OCI-LY7 (cell line): ENCODE data around the gene PTRH1. TPM values are rescaled to one million over a fixed set of nuclear protein-coding genes. Genes with fewer than 3 reads are reported as not detected.

Source experiments
- BruUV-seq: library from RNA; stranded (reverse); fragments of 400-500 nt; replicated peaks from 2 replicates; lab custom pipeline; 2021; lab: Mats Ljungman, UMichigan
- CTCF ChIA-PET: fragments of 300-600 bp; sonication (Branson Sonifier 250); formaldehyde crosslinking; loops from one replicate; lab custom pipeline; 2022; ENCODE audit warnings: antibody characterized with exemption; ENCODE audit not compliant: unreplicated experiment; lab: Charles Lee
- POLR2A ChIA-PET: fragments of 300-600 bp; sonication (Branson Sonifier 250); formaldehyde crosslinking; loops from one replicate; lab custom pipeline; 2022; ENCODE audit warnings: antibody characterized with exemption; lab: Charles Lee
- DNase-seq: peaks from one replicate; pipeline ENCODE4 v3.0.0-alpha.2; 2015; ENCODE audit warnings: low spot score
- H2AFZ ChIP-seq: fragments of 200-600 bp; sonication (generic), shearing (Covaris generic); 2 replicates; pipeline ENCODE4 v1.6.1; 2014; ENCODE audit warnings: mild to moderate bottlenecking, antibody characterized with exemption, low read length, moderate library complexity
- H3K27ac ChIP-seq: fragments of 200-600 bp; sonication (generic); 2 replicates; pipeline ENCODE4 v1.5.1; 2014; ENCODE audit warnings: mixed run types, low read depth, mild to moderate bottlenecking, moderate library complexity, low read length, inconsistent platforms; ENCODE audit not compliant: poor library complexity, severe bottlenecking
- H3K36me3 ChIP-seq: fragments of 200-600 bp; sonication (generic); 2 replicates; pipeline ENCODE4 v1.6.1; 2014; ENCODE audit warnings: mild to moderate bottlenecking, antibody characterized with exemption, low read length, moderate library complexity, mixed read lengths; ENCODE audit not compliant: insufficient read depth
- H3K4me1 ChIP-seq: fragments of 200-600 bp; sonication (generic); 2 replicates; pipeline ENCODE4 v1.5.1; 2014; ENCODE audit warnings: mild to moderate bottlenecking, low read length; ENCODE audit not compliant: insufficient read depth, poor library complexity, severe bottlenecking
- H3K4me2 ChIP-seq: fragments of 200-600 bp; sonication (generic); 2 replicates; pipeline ENCODE4 v1.6.1; 2014; ENCODE audit warnings: mild to moderate bottlenecking, low read length
- H3K4me3 ChIP-seq: fragments of 200-600 bp; sonication (generic); 2 replicates; pipeline ENCODE4 v1.5.1; 2014; ENCODE audit warnings: mild to moderate bottlenecking, low read depth, low read length; ENCODE audit not compliant: poor library complexity, severe bottlenecking
- H3K79me2 ChIP-seq: fragments of 200-600 bp; sonication (generic); 2 replicates; pipeline ENCODE4 v1.6.1; 2016; ENCODE audit warnings: low read depth, mild to moderate bottlenecking, low read length, moderate library complexity, mixed read lengths; ENCODE audit not compliant: insufficient read depth
- H3K9me2 ChIP-seq: fragments of 200-600 bp; sonication (generic); 2 replicates; pipeline ENCODE4 v1.6.1; 2016; ENCODE audit warnings: mild to moderate bottlenecking, low read length, mixed read lengths; ENCODE audit not compliant: insufficient read depth
- H3K9me3 ChIP-seq: fragments of 200-600 bp; sonication (generic); 2 replicates; pipeline ENCODE4 v1.6.1; 2014; ENCODE audit warnings: mild to moderate bottlenecking, mixed run types, low read length, mixed read lengths
- H4K20me1 ChIP-seq: fragments of 200-600 bp; sonication (generic); 2 replicates; pipeline ENCODE4 v1.6.1; 2014; ENCODE audit warnings: mild to moderate bottlenecking, antibody characterized with exemption, low read length, moderate library complexity, mixed read lengths; ENCODE audit not compliant: insufficient read depth
- EZH2phosphoT487 ChIP-seq: fragments of 200-600 bp; sonication (generic); IDR thresholded peaks from 2 replicates; pipeline ENCODE4 v1.6.1; 2018; ENCODE audit warnings: low read depth, borderline replicate concordance, mild to moderate bottlenecking, mixed run types, antibody characterized with exemption, low read length, moderate library complexity, mixed read lengths
- intact Hi-C: fragments of 100-400 bp; cut with micrococcal nuclease; formaldehyde crosslinking; loops from one replicate; pipeline ENCODE4 v1.10.0; 2022; ENCODE audit not compliant: unreplicated experiment
- total RNA-seq, 2 experiments: library from RNA; depleted of rRNA in 1 of 2; stranded (reverse); fragments of >200 nt in 1 of 2; shearing (Covaris generic) in 1 of 2; gene quantifications; 2 replicates each; pipeline ENCODE4 v1.2.3, GENCODE V29; 2014 to 2022
- TF ChIP-seq, protein P1 (sequence below): fragments of 200-600 bp; sonication (generic); conservative IDR thresholded peaks from 2 replicates; pipeline ENCODE4 v1.5.1; 2014; ENCODE audit warnings: mild to moderate bottlenecking, antibody characterized with exemption, low read length, moderate library complexity, mixed read lengths

PTRH1 gene
- total RNA-seq, 2 experiments from 2014 or later = 8.9 to 11.1 TPM

DNA sequence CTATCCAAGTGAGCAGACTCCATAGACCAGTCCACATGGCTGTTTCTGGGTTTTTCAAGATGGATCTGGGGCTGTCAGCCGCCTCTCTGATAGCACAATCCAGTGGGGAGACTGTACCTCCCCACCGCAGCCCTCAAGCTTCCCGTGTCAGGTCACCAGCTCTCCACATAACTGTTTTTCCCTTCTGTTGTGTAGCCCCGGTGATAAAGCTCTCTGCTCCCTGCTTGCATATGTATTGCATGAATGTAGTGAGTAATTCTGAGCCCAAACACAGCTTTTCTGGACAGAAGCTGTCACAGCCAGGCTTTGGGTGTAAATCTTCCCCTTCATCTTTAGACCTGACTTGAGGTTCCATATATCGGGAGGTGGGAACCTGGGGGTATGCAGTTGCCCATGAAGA, 31.7 kb downstream of the PTRH1 start:
- H3K27ac ChIP-seq = no peak overlapping the region
- TF ChIP-seq, protein P1, sequence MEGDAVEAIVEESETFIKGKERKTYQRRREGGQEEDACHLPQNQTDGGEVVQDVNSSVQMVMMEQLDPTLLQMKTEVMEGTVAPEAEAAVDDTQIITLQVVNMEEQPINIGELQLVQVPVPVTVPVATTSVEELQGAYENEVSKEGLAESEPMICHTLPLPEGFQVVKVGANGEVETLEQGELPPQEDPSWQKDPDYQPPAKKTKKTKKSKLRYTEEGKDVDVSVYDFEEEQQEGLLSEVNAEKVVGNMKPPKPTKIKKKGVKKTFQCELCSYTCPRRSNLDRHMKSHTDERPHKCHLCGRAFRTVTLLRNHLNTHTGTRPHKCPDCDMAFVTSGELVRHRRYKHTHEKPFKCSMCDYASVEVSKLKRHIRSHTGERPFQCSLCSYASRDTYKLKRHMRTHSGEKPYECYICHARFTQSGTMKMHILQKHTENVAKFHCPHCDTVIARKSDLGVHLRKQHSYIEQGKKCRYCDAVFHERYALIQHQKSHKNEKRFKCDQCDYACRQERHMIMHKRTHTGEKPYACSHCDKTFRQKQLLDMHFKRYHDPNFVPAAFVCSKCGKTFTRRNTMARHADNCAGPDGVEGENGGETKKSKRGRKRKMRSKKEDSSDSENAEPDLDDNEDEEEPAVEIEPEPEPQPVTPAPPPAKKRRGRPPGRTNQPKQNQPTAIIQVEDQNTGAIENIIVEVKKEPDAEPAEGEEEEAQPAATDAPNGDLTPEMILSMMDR = no peak
- no peak for TF ChIP-seq EZH2phosphoT487
- no peak for DNase-seq
- no TSS peak for BruUV-seq
- H3K9me3 ChIP-seq = no peaks in the 10 kb centered on the region
- ChIA-PET POLR2A (interaction anchor here (1.0 kb wide), 1 partner anchor 38 kb away, joined by 4 read pairs; no protein-coding TSS in a partner anchor), CTCF (no interaction called here)
- no peak overlapping the region for H2AFZ ChIP-seq
- H4K20me1 ChIP-seq = no peaks in the 10 kb centered on the region
- H3K4me1 ChIP-seq = no peaks in the 10 kb centered on the region
- no peaks in the 10 kb centered on the region for H3K36me3 ChIP-seq
- H3K9me2 ChIP-seq = no peaks in the 10 kb centered on the region
- H3K4me2 ChIP-seq = no peak overlapping the region
- intact Hi-C loops = no loop called here
- no peak overlapping the region for H3K4me3 ChIP-seq
- no peaks in the 10 kb centered on the region for H3K79me2 ChIP-seq

DNA sequence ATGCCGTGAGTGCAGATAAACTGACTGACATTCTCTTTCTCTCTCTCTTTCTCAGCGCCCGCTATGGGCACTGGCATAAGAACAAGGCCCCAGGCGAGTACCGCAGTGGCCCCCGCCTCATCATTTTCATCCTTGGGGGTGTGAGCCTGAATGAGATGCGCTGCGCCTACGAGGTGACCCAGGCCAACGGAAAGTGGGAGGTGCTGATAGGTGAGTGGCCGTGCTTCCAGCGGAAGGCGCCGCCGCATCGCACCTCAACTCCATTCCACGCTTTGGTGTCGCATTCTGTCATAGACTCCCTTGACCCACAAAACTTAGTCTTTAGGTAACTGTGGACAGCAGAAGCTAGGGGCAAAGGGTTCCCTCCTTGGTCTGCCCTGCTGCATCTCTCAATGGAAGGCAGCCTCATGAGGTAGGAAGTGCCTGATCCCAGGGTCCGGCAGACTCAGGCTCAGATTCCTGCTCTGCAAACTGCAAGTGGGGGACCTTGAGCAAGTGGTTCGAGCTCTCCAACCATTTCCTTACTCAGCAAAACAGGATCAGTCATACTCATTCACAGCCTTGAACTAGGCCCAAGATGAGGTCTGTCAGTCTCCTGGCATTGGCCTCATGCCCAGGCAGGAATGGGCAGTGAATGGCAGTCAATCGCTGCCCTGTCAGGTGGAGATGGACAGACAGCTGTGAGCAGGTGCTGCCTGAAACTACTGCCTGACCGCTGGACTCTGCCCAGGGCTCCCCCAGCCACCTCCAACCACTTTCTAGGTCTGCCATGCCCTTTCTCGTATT, 32.9 kb downstream of the PTRH1 start:
- no peaks in the 10 kb centered on the region for H3K36me3 ChIP-seq
- ChIA-PET POLR2A (no interaction called here), CTCF (no interaction called here)

More for the DNA sequence above, 32.9 kb downstream of the PTRH1 start:
- DNase-seq = no peak
- Histone ChIP-seq H3K9me2 (no peaks in the 10 kb centered on the region), H3K79me2 (no peaks in the 10 kb centered on the region), H3K4me3 (no peak overlapping the region), H3K27ac (no peak overlapping the region), H4K20me1 (no peaks in the 10 kb centered on the region), H3K9me3 (no peaks in the 10 kb centered on the region), H3K4me1 (no peaks in the 10 kb centered on the region), H2AFZ (no peak overlapping the region), H3K4me2 (no peak overlapping the region)
- TF ChIP-seq, protein P1 = no peak
- no peak for TF ChIP-seq EZH2phosphoT487
- no TSS peak for BruUV-seq
- intact Hi-C loops = no loop called here
